Measurements from ENCODE around the gene OR51B4. TPM values are rescaled to one million over a fixed set of nuclear protein-coding genes. Genes with fewer than 3 reads are reported as not detected.

OR51B4 gene
- total RNA-seq, 1 donor from 2014 or later: not detected

DNA sequence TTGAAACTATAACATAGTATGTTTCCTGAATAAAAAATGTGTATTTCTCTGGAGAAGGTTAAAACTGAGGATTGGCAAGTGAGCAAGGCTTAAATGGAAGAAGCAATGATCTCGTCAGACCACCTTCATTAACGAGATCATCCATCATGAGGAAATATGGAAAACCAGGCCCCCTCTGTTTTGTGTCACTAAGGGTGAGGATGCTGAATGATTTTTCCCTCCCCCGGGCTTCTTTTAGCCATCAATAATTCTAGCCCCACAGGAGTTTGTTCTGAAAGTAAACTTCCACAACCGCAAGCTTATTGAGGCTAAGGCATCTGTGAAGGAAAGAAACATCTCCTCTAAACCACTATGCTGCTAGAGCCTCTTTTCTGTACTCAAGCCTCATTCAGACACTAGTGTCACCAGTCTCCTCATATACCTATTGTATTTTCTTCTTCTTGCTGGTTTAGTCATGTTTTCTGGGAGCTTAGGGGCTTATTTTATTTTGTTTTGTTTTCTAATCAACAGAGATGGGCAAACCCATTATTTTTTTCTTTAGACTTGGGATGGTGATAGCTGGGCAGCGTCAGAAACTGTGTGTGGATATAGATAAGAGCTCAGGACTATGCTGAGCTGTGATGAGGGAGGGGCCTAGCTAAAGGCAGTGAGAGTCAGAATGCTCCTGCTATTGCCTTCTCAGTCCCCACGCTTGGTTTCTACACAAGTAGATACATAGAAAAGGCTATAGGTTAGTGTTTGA lies 26.2 kb downstream of the OR51B4 start:
- H3K4me3 ChIP-seq (ENCODE audit: low read depth, low read length): no peak overlapping the region
- no peak for DNase-seq (ENCODE audit: low read depth)
- no peaks in the 10 kb centered on the region for H3K27me3 ChIP-seq (ENCODE audit: control insufficient read depth, insufficient read depth, low read length)
- TF ChIP-seq, protein P1, sequence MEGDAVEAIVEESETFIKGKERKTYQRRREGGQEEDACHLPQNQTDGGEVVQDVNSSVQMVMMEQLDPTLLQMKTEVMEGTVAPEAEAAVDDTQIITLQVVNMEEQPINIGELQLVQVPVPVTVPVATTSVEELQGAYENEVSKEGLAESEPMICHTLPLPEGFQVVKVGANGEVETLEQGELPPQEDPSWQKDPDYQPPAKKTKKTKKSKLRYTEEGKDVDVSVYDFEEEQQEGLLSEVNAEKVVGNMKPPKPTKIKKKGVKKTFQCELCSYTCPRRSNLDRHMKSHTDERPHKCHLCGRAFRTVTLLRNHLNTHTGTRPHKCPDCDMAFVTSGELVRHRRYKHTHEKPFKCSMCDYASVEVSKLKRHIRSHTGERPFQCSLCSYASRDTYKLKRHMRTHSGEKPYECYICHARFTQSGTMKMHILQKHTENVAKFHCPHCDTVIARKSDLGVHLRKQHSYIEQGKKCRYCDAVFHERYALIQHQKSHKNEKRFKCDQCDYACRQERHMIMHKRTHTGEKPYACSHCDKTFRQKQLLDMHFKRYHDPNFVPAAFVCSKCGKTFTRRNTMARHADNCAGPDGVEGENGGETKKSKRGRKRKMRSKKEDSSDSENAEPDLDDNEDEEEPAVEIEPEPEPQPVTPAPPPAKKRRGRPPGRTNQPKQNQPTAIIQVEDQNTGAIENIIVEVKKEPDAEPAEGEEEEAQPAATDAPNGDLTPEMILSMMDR (IDR thresholded peaks at IDR 0.05; ENCODE audit: insufficient read depth, low read length, poor library complexity, severe bottlenecking): no peak
- no peaks in the 10 kb centered on the region for H3K36me3 ChIP-seq (ENCODE audit: control insufficient read depth, insufficient read depth, low read length)

DNA sequence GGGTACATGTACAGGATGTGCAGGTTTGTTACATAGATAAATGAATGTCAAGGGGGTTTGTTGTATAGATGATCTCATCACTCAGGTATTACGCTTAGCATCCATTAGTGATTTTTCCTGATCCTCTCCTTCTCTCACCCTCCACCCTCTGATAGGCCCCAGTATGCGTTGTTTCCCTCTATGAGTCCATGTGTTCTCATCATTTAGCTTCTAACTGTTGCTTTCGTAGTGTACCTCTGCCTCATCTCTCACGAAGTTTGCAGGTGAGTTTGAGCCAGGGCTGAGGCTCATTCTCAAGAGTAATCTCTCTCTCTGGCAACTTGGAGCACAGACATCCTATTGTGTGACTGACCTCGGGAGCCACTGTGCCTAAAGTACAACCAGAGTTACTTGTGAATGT lies 27.4 kb downstream of the OR51B4 start:
- TF ChIP-seq, protein P1 (IDR thresholded peaks at IDR 0.05; ENCODE audit: insufficient read depth, low read length, poor library complexity, severe bottlenecking): no peak
- H3K4me3 ChIP-seq (ENCODE audit: low read depth, low read length): no peak overlapping the region
- DNase-seq (ENCODE audit: low read depth): no peak
- H3K36me3 ChIP-seq (ENCODE audit: control insufficient read depth, insufficient read depth, low read length): no peaks in the 10 kb centered on the region
- H3K27me3 ChIP-seq (ENCODE audit: control insufficient read depth, insufficient read depth, low read length): no peaks in the 10 kb centered on the region

DNA sequence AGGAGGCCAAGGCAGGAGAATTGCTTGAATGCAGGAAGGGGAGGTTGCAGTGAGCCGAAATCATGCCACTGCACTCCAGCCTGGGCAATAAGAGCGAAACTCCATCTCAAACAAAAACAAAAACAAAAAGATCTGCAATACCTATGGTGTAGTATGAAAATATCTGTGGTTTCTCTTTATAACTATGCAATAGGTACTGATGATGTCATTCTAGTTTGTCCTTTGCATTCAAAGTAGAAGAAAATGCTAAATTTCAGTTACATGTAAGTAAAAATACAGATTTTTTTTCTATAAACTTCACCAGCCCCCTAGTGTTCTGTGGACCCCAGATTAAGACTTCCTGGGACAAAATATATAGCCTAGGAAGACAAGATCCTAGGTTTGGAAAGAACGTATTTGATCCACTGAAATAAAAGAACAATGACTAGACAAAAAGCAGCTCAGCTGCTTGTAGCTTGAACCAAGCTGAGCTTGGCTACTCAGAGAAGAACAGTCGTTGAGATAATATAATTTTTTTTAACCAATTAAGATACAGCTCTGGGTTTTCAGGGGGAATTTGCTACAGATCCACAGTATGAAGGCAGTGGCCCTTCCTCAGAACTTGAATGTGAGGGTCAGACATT lies 29.2 kb downstream of the OR51B4 start:
- TF ChIP-seq, protein P1 (IDR thresholded peaks at IDR 0.05; ENCODE audit: insufficient read depth, low read length, poor library complexity, severe bottlenecking): no peak
- no peak overlapping the region for H3K4me3 ChIP-seq (ENCODE audit: low read depth, low read length)
- H3K36me3 ChIP-seq (ENCODE audit: control insufficient read depth, insufficient read depth, low read length): no peaks in the 10 kb centered on the region

DNA sequence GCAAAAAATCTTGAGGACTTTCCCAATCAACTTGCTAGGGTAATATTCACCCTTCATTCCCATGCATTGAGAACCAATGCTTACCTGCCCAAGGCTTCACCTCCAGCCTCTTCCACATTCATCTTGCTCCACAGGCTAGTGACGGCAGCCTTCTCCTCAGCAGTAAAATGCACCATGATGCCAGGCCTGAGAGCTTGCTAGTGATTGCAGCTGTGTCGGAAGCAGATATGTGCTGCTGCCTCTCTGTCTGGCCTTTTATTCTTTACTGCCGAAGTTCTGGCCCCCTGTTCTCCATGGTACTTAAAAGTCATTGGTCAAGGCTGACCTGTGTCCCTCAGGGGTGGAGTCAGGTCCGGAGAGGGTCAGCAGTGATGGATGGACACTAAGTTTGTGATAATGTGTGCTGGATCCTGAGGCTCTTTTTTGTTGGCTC lies 32.0 kb downstream of the OR51B4 start, which contains the start of gene HBE1:
Gene HBE1 (minus strand): TSS at position 231 of the 433 bp plus-strand sequence. CDS start 55 bp downstream, at position 176.
- TF ChIP-seq, protein P1 (IDR thresholded peaks at IDR 0.05; ENCODE audit: insufficient read depth, low read length, poor library complexity, severe bottlenecking): no peak
- no peak within 1 kb of the TSS for H3K4me3 ChIP-seq (ENCODE audit: low read depth, low read length)
- DNase-seq (ENCODE audit: low read depth): no peak
- no peaks in the 10 kb centered on the region for H3K36me3 ChIP-seq (ENCODE audit: control insufficient read depth, insufficient read depth, low read length)
- H3K27me3 ChIP-seq (ENCODE audit: control insufficient read depth, insufficient read depth, low read length): no peaks in the 10 kb centered on the region

More for the DNA sequence above, 29.2 kb downstream of the OR51B4 start:
- H3K27me3 ChIP-seq (ENCODE audit: control insufficient read depth, insufficient read depth, low read length): no peaks in the 10 kb centered on the region
- DNase-seq (ENCODE audit: low read depth): no peak

DNA sequence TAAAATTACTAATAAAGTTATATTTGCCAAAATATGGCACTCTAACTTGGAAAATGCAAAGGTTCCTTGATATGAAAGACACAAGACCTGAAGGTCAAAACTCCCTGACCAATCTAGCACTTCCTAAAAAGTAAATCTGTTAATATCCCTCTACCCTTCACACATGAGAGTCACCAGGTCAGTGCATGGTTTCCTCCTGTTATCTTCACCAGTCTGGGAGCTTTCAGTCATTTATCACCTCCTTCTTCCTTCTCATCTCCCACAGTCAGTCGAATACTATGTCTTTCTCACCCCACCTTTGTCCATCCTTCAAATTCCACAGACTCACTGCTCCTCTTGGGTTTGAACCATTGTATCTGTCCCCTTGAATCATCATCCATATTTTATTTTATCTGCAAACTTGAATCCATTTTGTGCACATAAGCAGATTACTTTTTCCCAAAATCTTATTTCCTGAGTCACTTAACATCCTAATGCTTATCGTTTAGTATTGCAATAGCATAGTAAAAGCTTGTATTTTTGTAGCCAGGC lies 34.6 kb downstream of the OR51B4 start:
- no peak for DNase-seq (ENCODE audit: low read depth)
- Histone ChIP-seq H3K36me3 (ENCODE audit: control insufficient read depth, insufficient read depth, low read length) (no peaks in the 10 kb centered on the region), H3K4me3 (ENCODE audit: low read depth, low read length) (no peak overlapping the region), H3K27me3 (ENCODE audit: control insufficient read depth, insufficient read depth, low read length) (no peaks in the 10 kb centered on the region)
- TF ChIP-seq, protein P1 (IDR thresholded peaks at IDR 0.05; ENCODE audit: insufficient read depth, low read length, poor library complexity, severe bottlenecking): no peak
